Measurements from ENCODE around the gene CLEC2D. TPM values are rescaled to one million over a fixed set of nuclear protein-coding genes. Genes with fewer than 3 reads are reported as not detected.

CLEC2D gene
- total and polyA plus RNA-seq, 2 donors (not counting 3 experiments of a cell fraction or from before 2014, with no cell fraction given), result 1.8 to 4.1 TPM

DNA sequence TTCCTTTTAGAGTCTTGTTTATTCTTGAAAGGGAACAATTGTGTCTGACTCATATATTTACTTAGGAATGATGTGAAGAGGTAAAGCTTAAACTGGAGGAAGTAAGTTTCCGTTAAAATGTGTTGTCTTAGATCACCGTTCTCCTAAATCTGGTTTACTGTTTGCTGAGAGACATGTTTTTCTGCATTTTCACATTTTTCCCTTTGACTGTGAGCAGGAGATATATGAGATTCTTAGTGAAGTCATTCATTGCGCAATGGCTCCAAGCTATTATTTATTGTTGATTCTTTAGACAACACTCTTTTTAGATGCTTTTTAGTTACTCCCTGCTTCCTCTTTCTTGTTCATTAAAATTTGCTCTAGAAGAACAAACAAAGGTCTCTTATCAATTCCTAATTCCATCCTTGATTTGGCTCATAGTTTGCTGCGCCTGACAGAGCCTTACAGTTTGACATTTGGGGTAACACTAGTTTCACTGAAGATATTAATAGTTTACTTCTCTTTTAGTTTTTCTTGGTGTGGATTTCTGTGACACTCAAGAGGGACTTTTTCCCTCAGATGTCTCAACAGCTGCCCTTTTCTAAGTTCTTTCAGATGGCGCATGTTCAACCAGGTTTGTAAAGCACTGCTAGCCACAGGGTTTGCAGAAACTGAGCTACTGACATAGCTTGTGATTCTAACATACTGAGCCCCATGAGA is 52.0 kb downstream of the CLEC2D start:
- Histone ChIP-seq H3K4me3 (replicated peaks in 1 of 3; ENCODE audit: insufficient read depth in 1 of 3, low read depth in 1 of 3, low read length in 3 of 3) (peak overlapping the region in 1 of 3 experiments; percentile 6), H3K9ac (replicated peaks; ENCODE audit: extremely low read depth, insufficient read depth, low read length) (peak overlapping the region; percentile 45), H3K27ac (ENCODE audit: insufficient read depth, low read depth, low read length) (peak overlapping the region; percentile 82), H4K20me1 (replicated peaks; ENCODE audit: control insufficient read depth, extremely low read depth, insufficient read depth, low read length) (no peaks in the 10 kb centered on the region), H3K9me1 (replicated peaks; ENCODE audit: control insufficient read depth, extremely low read depth, insufficient read depth, low read length) (no peaks in the 10 kb centered on the region), H3K36me3 (ENCODE audit: control insufficient read depth in 2 of 2, extremely low read depth in 1 of 2, insufficient read depth in 2 of 2, low read length in 2 of 2) (no peaks in the 10 kb centered on the region), H2AFZ (ENCODE audit: low read depth, low read length) (peak overlapping the region; percentile 53), H3K4me2 (ENCODE audit: insufficient read depth, low read length) (peak overlapping the region; percentile 87), H3K79me2 (ENCODE audit: control insufficient read depth, insufficient read depth, low read length) (no peaks in the 10 kb centered on the region), H3K9me3 (replicated peaks; ENCODE audit: control insufficient read depth, insufficient read depth, low read length) (no peaks in the 10 kb centered on the region), H3K4me1 (ENCODE audit: control insufficient read depth, extremely low read depth, insufficient read depth, low read length) (peaks cover 23% of the 10 kb centered on the region), H3K27me3 (ENCODE audit: control insufficient read depth in 2 of 2, insufficient read depth in 2 of 2, low read length in 2 of 2) (no peaks in the 10 kb centered on the region)
- TSS peak; percentile 94 for BruUV-seq (replicated peaks)
- POLR2A ChIA-PET, result no interaction called here
- DNase-seq (ENCODE audit: low read depth, low spot score) (peak; percentile 76), FAIRE-seq (peak; percentile 85)
- CTCF ChIA-PET, result interaction anchor here (0.8 to 2.5 kb wide), 11 partner anchors 8 to 89 kb away, joined by 3 to 15 read pairs (median 5); no protein-coding TSS in a partner anchor
- dilution Hi-C loops (cut with MboI; ENCODE audit: extremely low pct_ligation_motif_present, low sequenced_read_pairs), result no loop called here
- TF ChIP-seq GATA2 (IDR thresholded peaks at IDR 0.05; ENCODE audit: insufficient read depth, insufficient read length, low read depth, low read length) (no peak), FOS (IDR thresholded peaks at IDR 0.05; ENCODE audit: borderline replicate concordance, insufficient read depth, low read length) (peak; percentile 86), JUN (IDR thresholded peaks at IDR 0.05; ENCODE audit: borderline replicate concordance, insufficient read depth, insufficient read length, low read depth) (peak; percentile 76), POLR2AphosphoS5 (IDR thresholded peaks at IDR 0.05; ENCODE audit: insufficient read depth, low read depth, low read length) (peak; percentile 21)
- TF ChIP-seq, protein P1, sequence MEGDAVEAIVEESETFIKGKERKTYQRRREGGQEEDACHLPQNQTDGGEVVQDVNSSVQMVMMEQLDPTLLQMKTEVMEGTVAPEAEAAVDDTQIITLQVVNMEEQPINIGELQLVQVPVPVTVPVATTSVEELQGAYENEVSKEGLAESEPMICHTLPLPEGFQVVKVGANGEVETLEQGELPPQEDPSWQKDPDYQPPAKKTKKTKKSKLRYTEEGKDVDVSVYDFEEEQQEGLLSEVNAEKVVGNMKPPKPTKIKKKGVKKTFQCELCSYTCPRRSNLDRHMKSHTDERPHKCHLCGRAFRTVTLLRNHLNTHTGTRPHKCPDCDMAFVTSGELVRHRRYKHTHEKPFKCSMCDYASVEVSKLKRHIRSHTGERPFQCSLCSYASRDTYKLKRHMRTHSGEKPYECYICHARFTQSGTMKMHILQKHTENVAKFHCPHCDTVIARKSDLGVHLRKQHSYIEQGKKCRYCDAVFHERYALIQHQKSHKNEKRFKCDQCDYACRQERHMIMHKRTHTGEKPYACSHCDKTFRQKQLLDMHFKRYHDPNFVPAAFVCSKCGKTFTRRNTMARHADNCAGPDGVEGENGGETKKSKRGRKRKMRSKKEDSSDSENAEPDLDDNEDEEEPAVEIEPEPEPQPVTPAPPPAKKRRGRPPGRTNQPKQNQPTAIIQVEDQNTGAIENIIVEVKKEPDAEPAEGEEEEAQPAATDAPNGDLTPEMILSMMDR (IDR thresholded peaks at IDR 0.05; ENCODE audit: extremely low read depth in 1 of 2, insufficient read depth in 1 of 2, low read depth in 1 of 2, low read length in 2 of 2), result no peak
- intact Hi-C loops (cut with micrococcal nuclease), result no loop called here

Measured in endothelial cell of umbilical vein (primary cell).